PC-9 (cell line): ENCODE data around the gene CD177. TPM values are rescaled to one million over a fixed set of nuclear protein-coding genes. Genes with fewer than 3 reads are reported as not detected.

Experiments used
- BruUV-seq: library from RNA; stranded (reverse); fragments of 400-500 nt; replicated peaks from 2 replicates; lab custom pipeline; 2021; lab: Mats Ljungman, UMichigan
- CTCF ChIA-PET: fragments of 300-600 bp; sonication (Branson Sonifier 250); formaldehyde crosslinking; loops from one replicate; lab custom pipeline; 2022; ENCODE audit warnings: antibody characterized with exemption; lab: Charles Lee
- POLR2A ChIA-PET: fragments of 300-600 bp; sonication (Branson Sonifier 250); formaldehyde crosslinking; loops from one replicate; lab custom pipeline; 2022; ENCODE audit warnings: antibody characterized with exemption; ENCODE audit not compliant: unreplicated experiment; lab: Charles Lee
- DNase-seq, 2 experiments: peaks; one replicate each; pipeline versions ENCODE4 v3.0.0 to v3.0.0-alpha.2; 2015 to 2022; ENCODE audit warnings: mixed read lengths in 1 of 2
- H2AFZ ChIP-seq: fragments of 200-600 bp; sonication (generic); 2 replicates; pipeline ENCODE4 v1.8.1; 2017; ENCODE audit warnings: antibody characterized with exemption
- H3F3A ChIP-seq: fragments of 200-600 bp; sonication (generic); 2 replicates; pipeline ENCODE4 v1.8.1; 2017; ENCODE audit warnings: antibody characterized with exemption, mild to moderate bottlenecking, low read depth; ENCODE audit not compliant: insufficient read depth
- H3K27ac ChIP-seq: fragments of 200-600 bp; sonication (generic); 2 replicates; pipeline ENCODE4 v1.6.1; 2016; ENCODE audit warnings: mixed run types
- H3K27me3 ChIP-seq: fragments of 200-600 bp; sonication (generic); 2 replicates; pipeline ENCODE4 v1.6.1; 2016; ENCODE audit warnings: low read depth, mixed run types; ENCODE audit not compliant: insufficient read depth
- H3K36me3 ChIP-seq: fragments of 200-600 bp; sonication (generic); 2 replicates; pipeline ENCODE4 v1.6.1; 2016; ENCODE audit warnings: low read depth, mixed run types
- H3K4me1 ChIP-seq: fragments of 200-600 bp; sonication (generic); replicated peaks from 2 replicates; pipeline ENCODE4 v1.6.1; 2016; ENCODE audit warnings: mixed run types; ENCODE audit not compliant: insufficient read depth
- H3K4me2 ChIP-seq: fragments of 200-600 bp; sonication (generic); 2 replicates; pipeline ENCODE4 v1.6.1; 2017; ENCODE audit warnings: mixed run types
- H3K4me3 ChIP-seq: fragments of 200-600 bp; sonication (generic); 2 replicates; pipeline ENCODE4 v1.6.1; 2016; ENCODE audit warnings: mixed run types
- H3K79me2 ChIP-seq: fragments of 200-600 bp; sonication (generic); 2 replicates; pipeline ENCODE4 v1.6.1; 2017; ENCODE audit warnings: low read depth, mixed run types
- H3K9me2 ChIP-seq: fragments of 200-600 bp; sonication (generic); 2 replicates; pipeline ENCODE4 v1.8.1; 2017; ENCODE audit warnings: mild to moderate bottlenecking; ENCODE audit not compliant: insufficient read depth
- H3K9me3 ChIP-seq: fragments of 200-600 bp; sonication (generic); 2 replicates; pipeline ENCODE4 v1.8.1; 2016; ENCODE audit warnings: low read depth; ENCODE audit not compliant: insufficient read depth
- H4K20me1 ChIP-seq: fragments of 200-600 bp; sonication (generic); 2 replicates; pipeline ENCODE4 v1.8.1; 2017; ENCODE audit not compliant: insufficient read depth
- EZH2 ChIP-seq: fragments of 200-600 bp; sonication (generic); IDR thresholded peaks from 2 replicates; pipeline ENCODE4 v1.8.0; 2017; ENCODE audit warnings: antibody characterized with exemption, low read depth
- intact Hi-C: fragments of 100-400 bp; cut with micrococcal nuclease; formaldehyde crosslinking; loops from one replicate; pipeline ENCODE4 v1.10.0; 2022; ENCODE audit not compliant: unreplicated experiment
- total RNA-seq: library from RNA; stranded (reverse); gene quantifications from 2 replicates; pipeline ENCODE4 v1.2.3, GENCODE V29; 2021
- TF ChIP-seq, protein P1 (sequence below): fragments of 200-600 bp; sonication (generic); conservative IDR thresholded peaks from 2 replicates; pipeline ENCODE4 v1.6.1; 2017; ENCODE audit warnings: mixed run types, antibody characterized with exemption, mild to moderate bottlenecking, moderate library complexity

CD177 gene
- total RNA-seq, 1 experiment from 2014 or later = 6.0 TPM

DNA sequence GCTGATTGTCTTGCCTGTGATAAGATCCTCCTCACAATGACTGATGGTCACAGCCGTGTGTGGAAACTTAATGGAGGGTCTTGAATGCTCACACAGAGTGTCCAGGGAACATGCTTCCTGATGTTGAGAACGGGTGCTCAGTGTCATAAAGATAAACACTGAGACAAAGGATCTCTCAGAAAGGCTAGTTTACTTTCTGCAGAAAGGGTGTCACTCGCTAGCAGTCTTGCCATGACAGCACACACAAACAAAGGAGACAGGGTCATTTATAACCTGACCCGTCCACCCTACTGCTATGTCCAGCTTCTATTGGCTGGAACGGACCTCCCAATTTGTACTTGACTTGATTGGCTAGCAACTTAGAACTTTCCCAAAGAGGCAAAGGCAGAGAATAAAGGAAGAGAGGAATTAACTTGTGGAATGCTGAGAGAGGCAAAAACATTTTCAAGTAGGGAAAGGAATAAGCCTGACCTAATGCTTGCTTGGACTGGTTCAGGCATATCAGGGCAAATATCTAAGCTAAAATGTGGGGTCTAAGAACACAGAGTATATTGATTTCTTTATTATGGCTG is 45.2 kb upstream of the CD177 start:
- peaks cover 29% of the 10 kb centered on the region for H3K4me1 ChIP-seq
- no peaks in the 10 kb centered on the region for H4K20me1 ChIP-seq
- no peaks in the 10 kb centered on the region; the same call in 1 of the 2 replicates for H3K36me3 ChIP-seq
- CTCF ChIA-PET = interaction anchor here (0.6 kb wide), 1 partner anchor 539 kb away, joined by 5 read pairs; no protein-coding TSS in a partner anchor
- DNase-seq = no peak
- H3K4me2 ChIP-seq = no peak overlapping the region
- no TSS peak for BruUV-seq
- no peak overlapping the region for H3K27ac ChIP-seq
- no peak overlapping the region for H3K4me3 ChIP-seq
- no peaks in the 10 kb centered on the region for H3K27me3 ChIP-seq
- H3K9me2 ChIP-seq = no peaks in the 10 kb centered on the region
- TF ChIP-seq, protein P1, sequence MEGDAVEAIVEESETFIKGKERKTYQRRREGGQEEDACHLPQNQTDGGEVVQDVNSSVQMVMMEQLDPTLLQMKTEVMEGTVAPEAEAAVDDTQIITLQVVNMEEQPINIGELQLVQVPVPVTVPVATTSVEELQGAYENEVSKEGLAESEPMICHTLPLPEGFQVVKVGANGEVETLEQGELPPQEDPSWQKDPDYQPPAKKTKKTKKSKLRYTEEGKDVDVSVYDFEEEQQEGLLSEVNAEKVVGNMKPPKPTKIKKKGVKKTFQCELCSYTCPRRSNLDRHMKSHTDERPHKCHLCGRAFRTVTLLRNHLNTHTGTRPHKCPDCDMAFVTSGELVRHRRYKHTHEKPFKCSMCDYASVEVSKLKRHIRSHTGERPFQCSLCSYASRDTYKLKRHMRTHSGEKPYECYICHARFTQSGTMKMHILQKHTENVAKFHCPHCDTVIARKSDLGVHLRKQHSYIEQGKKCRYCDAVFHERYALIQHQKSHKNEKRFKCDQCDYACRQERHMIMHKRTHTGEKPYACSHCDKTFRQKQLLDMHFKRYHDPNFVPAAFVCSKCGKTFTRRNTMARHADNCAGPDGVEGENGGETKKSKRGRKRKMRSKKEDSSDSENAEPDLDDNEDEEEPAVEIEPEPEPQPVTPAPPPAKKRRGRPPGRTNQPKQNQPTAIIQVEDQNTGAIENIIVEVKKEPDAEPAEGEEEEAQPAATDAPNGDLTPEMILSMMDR = no peak
- no peak for TF ChIP-seq EZH2
- intact Hi-C loops = no loop called here
- POLR2A ChIA-PET = no interaction called here
- H3K79me2 ChIP-seq = no peaks in the 10 kb centered on the region; the same call in 1 of the 2 replicates
- peaks cover 7% of the 10 kb centered on the region; the same call in 1 of the 2 replicates for H3K9me3 ChIP-seq
- H2AFZ ChIP-seq = no peak overlapping the region
- H3F3A ChIP-seq = peaks cover 22% of the 10 kb centered on the region; the same call in 1 of the 2 replicates

DNA sequence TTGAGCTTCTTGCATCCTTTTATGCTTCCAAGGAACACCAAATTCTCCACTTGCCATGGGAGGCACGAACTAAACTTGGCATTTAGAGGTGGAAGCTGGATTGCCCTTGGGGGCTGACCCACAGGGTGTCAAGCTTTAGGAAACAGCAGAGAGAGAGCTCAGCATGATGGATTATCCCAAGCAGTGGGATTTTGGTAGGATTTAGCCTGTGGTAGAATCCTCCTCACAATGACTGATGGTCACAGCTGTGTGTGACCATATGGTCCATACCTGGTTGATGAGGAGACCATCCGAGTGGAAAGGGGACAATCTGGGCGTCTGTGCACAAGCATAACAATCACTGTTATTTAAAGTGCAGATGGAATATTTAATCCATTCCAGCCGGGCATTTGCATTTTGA is 44.0 kb upstream of the CD177 start:
- BruUV-seq = no TSS peak
- intact Hi-C loops = no loop called here

DNA sequence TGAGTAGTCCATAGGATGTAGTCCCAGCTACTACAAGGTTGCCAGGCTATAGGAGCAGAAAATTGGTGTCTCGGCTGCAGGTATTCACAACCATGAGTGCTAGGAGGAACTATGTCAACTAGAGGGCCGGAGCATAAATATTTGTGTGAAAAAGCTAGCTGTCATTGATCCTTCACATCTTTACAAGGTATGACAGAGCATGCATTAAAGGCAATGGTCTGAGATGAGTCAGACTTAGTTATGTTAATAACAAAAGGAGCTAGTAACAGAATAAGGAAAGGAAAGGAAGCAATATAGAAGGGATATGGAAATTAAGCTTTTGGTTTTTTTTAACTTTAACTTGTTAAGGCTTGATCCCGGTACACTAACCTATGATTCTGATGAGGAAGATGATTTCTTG is 43.3 kb upstream of the CD177 start:
- H3K9me2 ChIP-seq = no peaks in the 10 kb centered on the region
- no peak overlapping the region for H3K27ac ChIP-seq
- no peak overlapping the region for H3K4me2 ChIP-seq
- intact Hi-C loops = no loop called here
- H2AFZ ChIP-seq = no peak overlapping the region
- ChIA-PET POLR2A (interaction anchor here (0.6 kb wide), 1 partner anchor 302 kb away, joined by 6 read pairs; no protein-coding TSS in a partner anchor), CTCF (no interaction called here)
- no peaks in the 10 kb centered on the region; the same call in 1 of the 2 replicates for H3K36me3 ChIP-seq
- peaks cover 22% of the 10 kb centered on the region; the same call in 1 of the 2 replicates for H3F3A ChIP-seq
- DNase-seq = no peak
- BruUV-seq = no TSS peak
- no peak overlapping the region for H3K4me3 ChIP-seq
- H4K20me1 ChIP-seq = no peaks in the 10 kb centered on the region
- TF ChIP-seq EZH2 = no peak
- TF ChIP-seq, protein P1 = no peak
- H3K9me3 ChIP-seq = peaks cover 7% of the 10 kb centered on the region; the same call in 1 of the 2 replicates
- peaks cover 28% of the 10 kb centered on the region for H3K4me1 ChIP-seq
- no peaks in the 10 kb centered on the region for H3K27me3 ChIP-seq
- H3K79me2 ChIP-seq = no peaks in the 10 kb centered on the region; the same call in 1 of the 2 replicates

More for the DNA sequence above, 44.0 kb upstream of the CD177 start:
- POLR2A ChIA-PET = interaction anchor here (0.7 kb wide), 1 partner anchor 218 kb away, joined by 3 read pairs; no protein-coding TSS in a partner anchor
- H3K4me2 ChIP-seq = no peak overlapping the region
- no peaks in the 10 kb centered on the region; the same call in 1 of the 2 replicates for H3K36me3 ChIP-seq
- H3F3A ChIP-seq = peaks cover 22% of the 10 kb centered on the region; the same call in 1 of the 2 replicates
- no peak for DNase-seq
- H2AFZ ChIP-seq = no peak overlapping the region
- CTCF ChIA-PET = no interaction called here
- no peaks in the 10 kb centered on the region; the same call in 1 of the 2 replicates for H3K79me2 ChIP-seq
- H3K9me2 ChIP-seq = no peaks in the 10 kb centered on the region
- peaks cover 7% of the 10 kb centered on the region; the same call in 1 of the 2 replicates for H3K9me3 ChIP-seq
- peaks cover 29% of the 10 kb centered on the region for H3K4me1 ChIP-seq
- TF ChIP-seq EZH2 = no peak
- TF ChIP-seq, protein P1 = no peak
- no peak overlapping the region for H3K4me3 ChIP-seq
- no peak overlapping the region for H3K27ac ChIP-seq
- H4K20me1 ChIP-seq = no peaks in the 10 kb centered on the region
- no peaks in the 10 kb centered on the region for H3K27me3 ChIP-seq
